SIG-M5 (cell line): Measurements from ENCODE around the gene DNAH12.
"Not testable (repeated sequence)": the region's sequence is repeated elsewhere in the genome, so short reads cannot be mapped to it uniquely, and the experiment has no call there.

Source experiments
- DNase-seq: peaks from one replicate; lab custom pipeline; 2025; lab: John Stamatoyannopoulos, UW

DNAH12 gene

DNA sequence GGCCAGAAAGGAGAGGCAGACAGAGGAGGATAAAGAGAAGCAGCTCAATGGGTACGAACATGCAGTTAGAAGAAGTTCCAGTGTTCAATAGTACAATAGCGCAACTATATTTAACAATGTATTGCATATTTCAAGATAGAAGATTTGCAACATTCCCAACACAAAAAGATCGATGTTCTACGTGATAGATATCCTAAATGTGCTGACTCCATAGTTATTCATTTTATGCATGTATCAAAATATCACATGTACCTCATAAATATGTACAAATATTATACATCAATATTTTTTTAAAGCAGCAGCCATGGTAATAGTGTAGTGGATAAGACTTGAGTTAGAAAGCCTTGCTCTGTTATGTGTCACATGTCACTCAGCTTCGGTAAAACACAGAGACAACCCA is 141.5 kb downstream of the DNAH12 start:
- DNase-seq, result no peak

DNA sequence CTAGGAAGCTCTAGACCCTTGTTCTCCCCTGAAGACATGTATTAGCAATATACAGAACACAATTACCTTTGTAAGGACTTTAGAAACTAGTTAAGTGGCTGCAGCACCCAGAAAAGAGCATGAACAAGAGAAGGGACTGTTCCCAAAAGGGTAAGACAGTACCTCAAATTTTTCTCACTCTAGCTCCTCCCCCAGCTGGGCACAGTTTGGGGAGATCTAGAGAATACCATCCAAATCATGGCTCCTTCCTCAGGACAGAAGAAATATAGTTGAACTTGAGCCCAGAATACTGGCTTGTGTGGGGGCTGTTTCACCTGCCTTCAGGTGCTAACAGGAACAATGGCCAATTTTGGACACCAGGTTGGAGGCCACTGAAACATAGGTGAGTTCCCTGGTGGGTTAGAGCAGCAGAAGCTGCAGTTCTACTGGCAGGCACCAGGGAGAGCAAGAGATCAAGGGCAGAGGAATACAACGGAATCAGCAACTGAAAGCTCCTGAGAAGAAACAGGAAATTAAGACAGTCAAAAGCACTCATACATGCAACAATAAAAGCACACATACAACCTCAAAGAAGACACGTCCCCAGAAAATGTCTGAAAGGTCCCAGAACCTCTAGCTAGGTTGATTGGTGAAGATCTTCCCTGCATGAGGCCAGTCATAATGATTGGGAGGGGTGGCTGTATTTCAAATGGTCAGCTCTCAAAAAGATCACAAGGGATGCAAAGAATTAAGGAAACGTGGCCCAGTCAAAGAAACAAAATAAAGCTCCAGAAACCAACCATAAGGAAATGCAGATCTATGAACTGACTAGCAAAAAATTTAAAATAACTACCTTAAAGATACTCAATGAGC is 146.7 kb downstream of the DNAH12 start:
- peak; percentile 64 for DNase-seq

DNA sequence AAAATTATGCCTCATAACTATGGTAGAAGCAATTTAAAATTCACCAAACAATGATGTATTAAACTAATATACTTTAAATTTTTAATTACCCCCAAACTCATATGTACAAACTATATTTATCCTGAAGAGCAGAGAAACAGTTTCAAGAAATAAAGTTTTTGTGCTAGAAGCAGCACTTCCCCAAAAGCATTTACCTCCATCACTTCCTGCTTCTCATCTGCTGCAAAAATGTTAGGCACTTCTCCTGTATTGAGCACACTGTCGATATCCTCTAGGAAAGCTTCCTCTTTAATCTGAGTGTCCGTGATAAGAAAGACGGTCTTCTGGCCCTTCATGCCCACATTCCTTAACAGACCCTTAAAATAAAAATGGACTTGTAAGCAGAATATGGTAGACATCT is 150.2 kb downstream of the DNAH12 start:
- no peak for DNase-seq

DNA sequence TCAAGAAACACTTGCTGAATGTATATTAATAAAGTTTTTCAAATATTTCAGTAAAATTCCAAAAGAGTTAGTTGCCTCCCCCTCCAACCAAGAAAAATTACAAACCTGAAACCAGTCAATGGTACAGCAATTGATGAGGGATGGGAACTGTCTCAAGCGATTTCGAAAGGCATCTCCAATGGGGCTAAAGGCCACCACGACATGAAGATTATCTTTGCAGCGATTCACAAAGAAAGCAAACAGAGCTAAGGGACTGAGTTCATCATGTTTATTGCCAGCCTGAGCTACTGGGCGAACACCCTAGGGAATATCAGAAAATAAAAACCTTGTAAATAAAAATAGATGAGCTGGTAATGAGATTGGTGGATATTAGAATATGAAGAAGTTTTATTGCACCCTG is 152.4 kb downstream of the DNAH12 start:
- DNase-seq, result no peak

DNA sequence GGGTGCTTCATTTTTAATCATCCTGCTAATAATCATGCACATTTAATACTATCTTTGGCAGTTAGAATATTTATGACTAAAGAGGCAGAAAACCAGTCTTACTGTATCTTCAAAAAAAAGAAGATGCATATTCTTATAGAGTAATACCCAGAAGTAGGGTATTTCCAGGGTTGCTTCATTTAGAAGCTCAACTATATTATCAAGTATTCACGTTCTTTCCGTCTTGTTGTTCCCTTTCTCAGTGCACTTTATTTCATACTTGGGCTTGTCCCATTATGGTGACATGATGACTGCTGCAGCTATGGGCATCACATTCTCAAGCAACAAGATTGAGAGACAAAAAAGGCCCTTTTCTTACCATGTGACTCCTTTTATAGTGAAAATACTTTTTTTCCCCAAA is 154.9 kb downstream of the DNAH12 start:
- no peak for DNase-seq

DNA sequence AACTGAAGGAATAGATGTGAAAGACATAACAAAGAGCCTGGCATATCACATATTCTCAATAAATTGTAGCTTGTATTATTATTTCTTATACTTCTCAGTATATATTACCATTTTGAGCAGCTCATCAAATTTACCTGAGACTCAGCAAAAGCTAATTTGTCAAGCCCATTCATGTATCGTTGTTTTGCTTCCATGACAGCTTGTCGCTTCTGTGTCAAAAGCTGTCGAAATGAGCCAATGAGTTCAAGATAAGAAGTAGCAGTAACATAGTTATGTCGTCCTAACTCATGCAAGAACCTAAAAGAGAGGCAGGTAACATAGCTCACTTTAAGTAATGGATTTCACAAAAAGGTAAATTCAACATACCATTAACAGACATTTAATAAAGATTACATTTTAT is 157.8 kb downstream of the DNAH12 start:
- no peak for DNase-seq

DNA sequence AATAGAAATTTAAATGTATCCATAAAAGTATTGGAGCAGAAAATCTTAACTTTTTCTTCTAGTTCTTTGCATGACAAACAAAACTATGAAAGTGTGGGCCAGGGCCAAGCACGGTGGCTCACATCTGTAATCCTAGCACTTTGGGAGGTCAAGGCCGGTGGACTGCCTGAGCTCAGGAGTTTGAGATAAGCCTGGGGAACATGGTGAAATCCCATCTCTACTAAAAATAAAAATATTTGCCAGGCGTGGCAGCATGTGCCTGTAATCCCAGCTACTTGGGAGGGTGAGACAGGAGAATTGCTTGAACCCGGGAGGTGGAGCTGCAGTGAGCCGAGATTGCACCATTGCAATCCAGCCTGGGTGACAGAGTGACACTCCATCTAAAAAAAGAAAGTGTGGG is 158.6 kb downstream of the DNAH12 start:
- DNase-seq, result no peak

DNA sequence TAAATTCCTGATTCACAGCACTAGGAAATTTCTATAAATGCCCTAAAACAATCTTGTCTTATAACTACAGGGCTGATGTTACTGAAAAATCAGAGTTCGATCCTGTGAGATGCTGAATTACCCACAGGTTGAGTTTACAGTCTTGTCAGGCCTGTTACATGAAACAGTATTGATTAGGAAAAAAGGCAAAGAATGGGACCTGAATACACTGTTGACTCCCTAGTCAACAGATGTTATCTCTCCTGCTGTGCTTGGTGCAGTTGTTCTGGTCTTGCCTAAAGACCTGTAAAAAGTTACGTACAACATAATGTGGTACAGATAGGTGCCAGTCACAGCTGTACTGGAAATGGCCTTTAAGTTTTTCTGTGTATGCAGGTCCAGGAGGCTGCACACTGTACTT is 160.3 kb downstream of the DNAH12 start:
- no peak for DNase-seq

DNA sequence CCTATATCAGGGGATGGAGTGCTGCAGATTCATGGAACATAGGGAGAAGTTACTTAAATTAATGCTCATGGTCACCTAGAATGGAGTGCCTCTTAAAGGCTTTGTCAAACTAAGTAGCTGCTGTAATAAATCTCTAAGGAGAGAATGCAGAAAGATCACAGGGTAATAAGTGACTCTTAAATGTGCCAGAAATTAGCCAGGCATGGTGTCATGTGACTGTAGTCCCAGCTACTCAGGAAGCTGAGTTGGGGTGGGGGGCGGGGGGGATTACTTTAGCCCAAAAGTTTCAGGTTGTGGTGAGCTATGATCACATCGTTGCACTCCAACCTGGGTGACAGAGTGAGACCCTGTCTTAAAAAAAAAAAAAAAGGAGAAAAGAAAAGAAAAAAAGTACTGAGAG is 160.7 kb downstream of the DNAH12 start:
- DNase-seq, result no peak

DNA sequence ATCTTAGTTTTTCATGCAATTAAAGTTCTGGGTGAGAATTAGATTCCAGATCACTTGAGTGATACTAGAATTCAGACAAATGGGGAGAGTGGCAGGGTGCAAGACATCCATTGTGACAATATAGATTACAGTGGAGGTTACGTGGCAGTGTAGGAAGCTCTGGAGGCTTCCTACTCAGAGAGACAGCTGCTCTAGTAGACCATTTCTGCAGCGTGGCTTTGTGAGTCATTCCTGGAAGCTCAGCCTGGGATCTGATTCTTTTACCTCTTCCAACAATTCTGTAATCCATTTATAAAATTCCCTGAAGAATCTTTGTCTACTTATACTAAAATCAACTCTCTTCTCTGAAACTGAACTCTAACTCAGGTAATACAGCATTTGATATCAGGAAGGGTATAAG is 161.2 kb downstream of the DNAH12 start:
- no peak for DNase-seq

DNA sequence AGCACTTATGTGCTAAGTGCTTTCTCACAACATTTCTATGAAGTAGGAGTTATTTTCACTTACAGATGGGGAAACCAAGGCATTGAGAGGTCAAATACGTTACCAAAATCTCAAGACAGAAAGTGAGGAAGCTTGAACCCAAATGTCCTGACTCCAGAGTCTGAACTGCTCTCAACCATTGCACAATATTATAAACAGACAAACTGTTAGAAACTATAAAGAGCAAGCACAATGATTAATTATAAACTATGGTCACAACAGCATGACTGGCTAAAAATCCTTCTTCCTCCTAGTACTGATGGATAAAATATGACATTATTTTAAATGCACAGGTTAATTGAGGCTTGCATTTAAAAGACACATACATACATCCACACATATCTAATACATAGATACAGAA is 173.8 kb downstream of the DNAH12 start:
- no peak for DNase-seq

DNA sequence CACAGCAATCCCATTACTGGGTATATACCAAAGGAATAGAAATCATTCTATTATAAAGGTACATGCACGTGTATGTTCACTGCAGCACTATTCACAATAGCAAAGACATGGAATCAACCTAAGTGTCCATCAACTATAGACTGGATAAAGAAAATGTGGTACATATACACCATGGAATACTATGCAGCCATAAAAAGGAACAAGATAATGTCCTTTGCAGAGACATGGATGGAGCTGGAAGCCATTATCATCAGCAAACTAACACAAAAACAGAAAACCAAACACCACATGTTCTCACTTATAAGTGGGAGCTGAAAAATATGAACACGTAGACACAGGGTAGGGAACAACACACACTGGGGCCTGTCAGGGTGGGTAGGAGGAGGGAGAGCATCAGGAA is 179.1 kb downstream of the DNAH12 start:
- not testable (repeated sequence) for DNase-seq

DNA sequence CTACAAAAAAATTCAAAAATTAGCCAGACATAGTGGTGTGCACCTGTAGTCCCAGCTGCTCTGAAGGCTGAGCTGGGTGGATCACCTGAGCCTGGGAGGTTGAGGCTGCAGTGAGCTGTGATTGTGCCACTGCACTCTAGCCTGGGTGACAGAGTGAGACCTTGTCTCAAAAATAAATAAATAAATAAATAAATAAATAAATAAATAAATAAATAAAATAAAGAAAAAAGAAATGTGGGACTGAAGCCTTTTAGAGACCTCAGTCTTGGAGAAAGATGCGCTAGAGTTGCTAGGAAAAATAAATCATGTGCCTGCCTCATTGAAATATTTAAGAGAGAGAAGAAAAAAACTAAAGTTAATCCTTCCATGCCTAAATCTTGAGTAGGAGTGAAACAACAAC is 187.9 kb downstream of the DNAH12 start:
- DNase-seq, result not testable (repeated sequence)

DNA sequence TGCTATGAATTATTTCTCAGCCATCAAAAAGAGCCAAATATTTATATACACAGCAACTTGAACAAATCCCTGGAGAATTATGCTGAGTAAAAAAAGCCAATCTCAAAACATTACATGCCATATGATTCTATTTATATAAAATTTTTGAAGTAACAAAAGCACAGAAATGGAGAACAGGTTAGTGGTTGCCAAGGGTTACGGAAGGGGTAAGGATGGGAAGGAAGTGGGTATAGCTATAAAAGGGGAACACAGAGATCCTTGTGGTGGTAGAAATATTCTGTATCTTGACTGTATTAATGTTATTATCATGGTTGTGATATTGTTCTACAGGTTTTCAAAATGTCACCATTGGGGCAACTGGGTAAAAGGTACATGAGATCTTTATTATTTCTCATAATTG is 189.4 kb downstream of the DNAH12 start:
- no peak for DNase-seq

DNA sequence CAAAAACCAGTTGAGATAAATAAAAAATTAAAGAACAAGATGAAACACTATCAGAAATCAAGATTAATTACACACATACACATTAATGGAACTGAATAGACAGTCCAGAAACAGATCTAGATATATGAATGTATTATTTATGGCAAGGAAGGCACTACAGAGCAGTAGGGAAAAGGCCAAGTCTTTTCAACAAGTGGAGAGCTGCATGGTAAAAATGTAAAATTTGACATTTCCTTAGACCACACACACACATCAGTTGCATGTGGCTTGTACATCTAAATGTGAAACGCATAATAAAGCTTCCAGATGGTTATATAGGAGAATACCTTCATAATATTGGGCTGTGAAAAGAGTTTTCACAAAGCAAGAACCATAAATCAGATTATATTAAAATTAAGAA is 193.9 kb downstream of the DNAH12 start:
- no peak for DNase-seq

DNA sequence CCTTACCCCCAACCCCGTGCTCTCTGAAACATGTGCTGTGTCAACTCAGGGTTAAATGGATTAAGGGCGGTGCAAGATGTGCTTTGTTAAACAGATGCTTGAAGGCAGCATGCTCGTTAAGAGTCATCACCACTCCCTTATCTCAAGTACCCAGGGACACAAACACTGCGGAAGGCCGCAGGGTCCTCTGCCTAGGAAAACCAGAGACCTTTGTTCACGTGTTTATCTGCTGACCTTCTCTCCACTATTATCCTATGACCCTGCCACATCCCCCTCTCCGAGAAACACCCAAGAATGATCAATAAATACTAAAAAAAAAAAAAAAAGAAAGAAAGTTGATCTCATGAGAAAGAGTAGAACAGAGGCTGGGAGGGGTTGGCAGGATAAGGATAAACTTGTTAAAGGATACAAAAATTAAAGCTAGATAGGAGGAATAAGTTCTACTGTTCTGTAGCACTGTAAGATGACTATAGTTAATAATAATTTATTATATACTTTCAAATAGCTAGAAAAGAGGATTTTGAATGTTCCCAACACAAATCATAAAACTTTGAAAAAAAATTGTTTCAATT is 205.0 kb downstream of the DNAH12 start:
- DNase-seq, result not testable (repeated sequence)

DNA sequence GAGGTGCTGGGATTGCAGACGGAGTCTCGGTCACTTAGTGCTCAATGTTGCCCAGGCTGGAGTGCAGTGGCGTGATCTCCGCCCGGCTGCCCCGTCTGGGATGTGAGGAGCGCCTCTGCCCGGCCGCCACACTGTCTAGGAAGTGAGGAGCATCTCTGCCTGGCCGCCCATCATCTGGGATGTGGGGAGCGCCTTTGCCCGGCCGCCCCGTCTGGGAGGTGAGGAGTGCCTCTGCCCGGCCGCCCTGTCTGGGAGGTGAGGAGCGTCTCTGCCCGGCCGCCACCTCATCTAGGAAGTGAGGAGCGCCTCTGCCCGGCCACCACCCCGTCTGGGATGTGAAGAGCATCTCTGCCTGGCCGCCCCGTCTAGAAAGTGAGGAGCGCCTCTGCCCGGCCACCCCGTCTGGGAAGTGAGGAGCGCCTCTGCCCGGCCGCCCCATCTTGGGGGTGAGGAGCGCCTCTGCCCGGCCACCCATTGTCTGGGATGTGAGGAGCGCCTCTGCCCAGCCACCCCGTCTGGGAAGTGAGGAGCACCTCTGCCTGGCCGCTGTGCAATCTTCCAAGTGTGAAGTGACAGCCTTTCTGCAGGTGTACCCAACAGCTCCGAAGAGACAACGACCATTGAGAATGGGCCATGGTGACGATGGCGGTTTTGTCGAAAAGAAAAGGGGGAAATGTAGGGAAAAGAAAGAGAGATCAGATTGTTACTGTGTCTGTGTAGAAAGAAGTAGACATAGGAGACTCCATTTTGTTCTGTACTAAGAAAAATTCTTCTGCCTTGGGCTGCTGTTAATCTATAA is 205.7 kb downstream of the DNAH12 start:
- DNase-seq, result not testable (repeated sequence)

DNA sequence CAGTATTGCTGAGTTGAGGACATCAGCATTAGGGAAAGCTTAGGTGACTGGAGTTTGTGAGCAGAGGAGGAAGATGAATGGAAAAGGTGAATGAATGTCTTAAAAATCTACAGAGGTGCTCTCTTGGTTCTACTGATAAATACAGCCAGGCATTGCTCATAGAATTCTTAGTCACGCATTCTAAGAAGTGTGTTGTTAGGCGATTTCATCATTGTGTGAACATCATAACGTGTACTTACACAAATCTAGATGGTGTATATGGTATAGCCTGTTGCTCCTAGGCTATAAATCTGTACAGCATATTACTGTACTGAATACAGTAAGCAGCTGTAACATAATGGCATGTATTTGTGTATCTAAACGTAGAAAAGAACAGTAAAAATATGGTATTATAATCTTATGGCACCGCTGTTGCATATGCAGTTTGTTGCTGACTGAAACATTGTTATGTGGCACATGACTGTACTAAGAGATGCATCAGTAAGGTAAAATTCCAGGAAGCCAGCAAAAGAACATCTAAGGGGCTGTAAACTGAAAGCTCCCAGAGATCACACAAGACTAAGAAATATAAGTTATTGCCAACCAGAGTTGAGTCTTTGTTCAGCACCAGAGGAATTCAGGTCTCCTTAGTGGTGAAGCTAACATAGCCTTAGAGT is 208.7 kb downstream of the DNAH12 start:
- DNase-seq, result no peak

DNA sequence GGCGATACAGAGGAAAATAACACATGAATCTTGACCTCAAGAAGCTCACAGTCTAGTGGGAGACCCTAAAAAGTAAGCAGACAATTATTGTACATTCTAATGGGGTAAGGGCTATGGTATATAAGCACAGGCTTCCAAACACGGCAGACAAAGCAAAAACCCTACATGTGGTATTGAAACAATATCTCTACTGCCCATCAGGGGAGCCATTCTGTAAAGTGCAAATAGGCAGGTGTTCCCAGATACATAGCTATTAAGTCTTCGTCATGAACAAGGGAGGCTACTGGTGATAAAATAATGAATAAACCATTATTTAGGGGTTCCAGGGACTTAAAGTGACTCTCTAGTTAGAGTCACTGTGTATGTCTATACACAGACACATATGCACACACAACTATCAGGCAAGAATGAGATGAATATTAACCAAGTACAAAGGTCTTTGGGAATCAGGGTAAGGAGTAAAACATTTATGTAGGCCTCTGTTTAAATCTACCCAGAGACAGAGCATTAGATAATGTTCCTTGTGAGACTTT is 213.0 kb downstream of the DNAH12 start:
- DNase-seq, result no peak

DNA sequence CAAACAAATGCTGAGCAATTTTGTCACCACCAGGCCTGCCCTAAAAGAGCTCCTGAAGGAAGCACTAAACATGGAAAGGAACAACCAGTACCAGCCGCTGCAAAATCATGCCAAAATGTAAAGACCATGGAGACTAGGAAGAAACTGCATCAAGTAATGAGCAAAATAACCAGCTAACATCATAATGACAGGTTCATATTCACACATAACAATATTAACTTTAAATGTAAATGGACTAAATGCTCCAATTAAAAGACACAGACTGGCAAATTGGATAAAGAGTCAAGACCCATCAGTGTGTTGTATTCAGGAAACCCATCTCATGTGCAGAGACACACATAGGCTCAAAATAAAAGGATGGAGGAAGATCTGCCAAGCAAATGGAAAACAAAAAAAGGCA is 217.6 kb downstream of the DNAH12 start:
- DNase-seq, result not testable (repeated sequence)

DNA sequence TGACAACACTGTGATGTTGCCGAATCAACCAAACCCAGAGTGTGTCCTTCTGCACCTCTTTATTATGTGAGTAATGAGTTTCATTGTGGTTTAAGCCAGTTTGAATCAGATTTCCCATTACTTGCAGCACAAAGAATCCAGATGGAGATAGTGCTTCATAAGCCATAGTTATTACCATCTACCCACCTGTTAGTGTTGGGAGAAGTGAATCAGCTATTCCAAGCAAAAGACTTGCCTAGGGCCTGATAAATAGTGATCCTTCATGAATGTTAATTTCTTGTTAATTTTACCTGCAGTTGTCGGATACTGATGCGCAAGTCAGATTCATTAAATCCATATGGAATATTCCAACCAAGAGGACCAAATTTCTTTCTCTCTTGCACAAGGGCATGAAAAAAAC is 229.9 kb downstream of the DNAH12 start:
- DNase-seq, result no peak

DNA sequence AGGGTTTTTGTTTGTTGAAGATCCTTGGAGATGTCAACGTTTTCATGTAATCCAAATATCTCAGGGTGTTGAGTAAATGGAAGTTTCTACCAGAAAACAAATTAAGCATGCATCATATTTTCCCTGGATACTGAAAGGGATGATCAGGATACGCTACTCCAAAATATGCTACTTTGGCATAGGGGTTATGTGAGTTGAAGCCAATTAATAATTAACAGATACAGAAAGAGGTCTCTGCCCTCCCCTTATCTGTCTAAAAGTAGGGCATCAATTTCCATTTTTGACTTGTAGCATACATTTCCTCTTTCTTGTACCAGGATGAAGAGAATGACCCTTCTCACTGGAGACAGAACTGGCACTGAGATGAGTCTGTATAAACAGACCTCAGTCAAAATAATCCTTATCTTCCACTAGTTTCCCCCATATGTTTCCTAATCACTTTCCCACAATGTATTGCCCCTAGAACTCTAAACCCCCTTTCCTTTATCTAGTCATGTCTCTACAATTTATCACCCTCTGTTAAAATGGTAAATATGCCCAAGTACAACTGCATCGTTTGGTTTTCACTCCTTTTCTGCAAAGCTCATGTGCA is 234.3 kb downstream of the DNAH12 start:
- DNase-seq, result no peak
